Measurements from ENCODE around the gene SOCS3.
A peak's percentile ranks its signal among the peaks of the same experiment; 100 is the strongest.

Gene SOCS3

GRCh38 chr17:78355045-78355641 is 4.7 kb downstream of the SOCS3 start:
- no peak for TF ChIP-seq CTCF (IDR thresholded peaks at IDR 0.05; ENCODE audit: extremely low read depth, missing control alignments)
- DNase-seq (ENCODE audit: low spot score), result peak; percentile 68

- TF ChIP-seq CTCF (IDR thresholded peaks at IDR 0.05; ENCODE audit: extremely low read depth, missing control alignments), result no peak
- no peak for DNase-seq (ENCODE audit: low spot score)
Measured at GRCh38 chr17:78353834-78354233, 6.0 kb downstream of the SOCS3 start.

- DNase-seq (ENCODE audit: low spot score), result no peak
- TF ChIP-seq CTCF (IDR thresholded peaks at IDR 0.05; ENCODE audit: extremely low read depth, missing control alignments), result no peak
Measured at GRCh38 chr17:78351449-78352006, 8.3 kb downstream of the SOCS3 start.

- no peak for TF ChIP-seq CTCF (IDR thresholded peaks at IDR 0.05; ENCODE audit: extremely low read depth, missing control alignments)
- DNase-seq (ENCODE audit: low spot score), result no peak
Measured at GRCh38 chr17:78349891-78350642, 9.8 kb downstream of the SOCS3 start.

- no peak for DNase-seq (ENCODE audit: low spot score)
- TF ChIP-seq CTCF (IDR thresholded peaks at IDR 0.05; ENCODE audit: extremely low read depth, missing control alignments), result no peak
Measured at GRCh38 chr17:78348055-78348770, 11.7 kb downstream of the SOCS3 start.

- no peak for TF ChIP-seq CTCF (IDR thresholded peaks at IDR 0.05; ENCODE audit: extremely low read depth, missing control alignments)
Measured at GRCh38 chr17:78347453-78347852, 12.4 kb downstream of the SOCS3 start.

More at GRCh38 chr17:78347453-78347852, 12.4 kb downstream of the SOCS3 start:
- no peak for DNase-seq (ENCODE audit: low spot score)

All from GM20000 (cell line).